Left kidney (tissue), 2 donors: Measurements from ENCODE around the gene ABCA1. TPM values are rescaled to one million over a fixed set of nuclear protein-coding genes. Genes with fewer than 3 reads are reported as not detected.

Source experiments
- DNase-seq: peaks from one replicate; pipeline ENCODE4 v3.0.0-alpha.2; 2013
- polyA plus RNA-seq: library from polyadenylated mRNA; unstranded; fragments of 120-200 nt; gene quantifications from one replicate; pipeline ENCODE4 v1.2.1, GENCODE V29; 2013; ENCODE audit not compliant: insufficient read length

The ABCA1 gene
- polyA plus RNA-seq, 1 donor: 12.8 TPM

- DNase-seq: no peak
Measured at GRCh38 chr9:104766025-104766424, 161.9 kb downstream of the ABCA1 start.

GRCh38 chr9:104765138-104765537 is 162.8 kb downstream of the ABCA1 start:
- DNase-seq: no peak

GRCh38 chr9:104758974-104759373 is 169.0 kb downstream of the ABCA1 start:
- no peak for DNase-seq

GRCh38 chr9:104750185-104750767 is 177.7 kb downstream of the ABCA1 start:
- DNase-seq: no peak

GRCh38 chr9:104748359-104749031 is 179.5 kb downstream of the ABCA1 start:
- peak; percentile 55 for DNase-seq

GRCh38 chr9:104747565-104748358 is 180.2 kb downstream of the ABCA1 start, which contains the start of gene NIPSNAP3A:
Gene NIPSNAP3A, plus strand, starts transcription at chr9:104747683. Its CDS starts 110 bp downstream, at chr9:104747793.
- peak; percentile 86 for DNase-seq

GRCh38 chr9:104747245-104747564 is 180.8 kb downstream of the ABCA1 start:
- peak; percentile 17 for DNase-seq

- DNase-seq: no peak
Measured at GRCh38 chr9:104746798-104747197, 181.2 kb downstream of the ABCA1 start.

GRCh38 chr9:104746285-104746684 is 181.7 kb downstream of the ABCA1 start:
- no peak for DNase-seq

GRCh38 chr9:104745852-104746251 is 182.1 kb downstream of the ABCA1 start:
- no peak for DNase-seq

GRCh38 chr9:104743376-104743985 is 184.5 kb downstream of the ABCA1 start:
- DNase-seq: peak; percentile 74

GRCh38 chr9:104740621-104741020 is 187.3 kb downstream of the ABCA1 start:
- DNase-seq: no peak

GRCh38 chr9:104738452-104738851 is 189.5 kb downstream of the ABCA1 start:
- DNase-seq: no peak

Other genes with a start within 250 kb of the ABCA1 start
- gene OR13D1, start 233.6 kb downstream of the ABCA1 start, polyA plus RNA-seq: not detected
- 51.7 TPM for gene NIPSNAP3A, start 180.5 kb downstream of the ABCA1 start, polyA plus RNA-seq
- 15.9 TPM for gene NIPSNAP3B, start 164.0 kb downstream of the ABCA1 start, polyA plus RNA-seq